KBM-7 (cell line): ENCODE measurements around the gene KMT2B.

Experiments
- DNase-seq: peaks from one replicate; pipeline ENCODE4 v3.0.0-alpha.2; 2015
- in situ Hi-C: fragments of 300-500 bp; cut with MboI; formaldehyde crosslinking; loops from 2 replicates; pipeline ENCODE4 v1.14.3; 2020; ENCODE audit warnings: low sequenced_read_pairs, low pct_unique_long_range_greater_than_20kb, mixed read lengths

Gene KMT2B

GRCh38 chr19:35710784-35711723, 6.7 kb upstream of the KMT2B start:
- no peak for DNase-seq
- in situ Hi-C loops, result no loop called here

- DNase-seq, result no peak
- in situ Hi-C loops, result no loop called here
Observed at GRCh38 chr19:35712567-35713505, 5.0 kb upstream of the KMT2B start.

GRCh38 chr19:35713506-35713850, 4.3 kb upstream of the KMT2B start:
- in situ Hi-C loops, result no loop called here

GRCh38 chr19:35713904-35714495, 3.8 kb upstream of the KMT2B start:
- in situ Hi-C loops, result no loop called here
- no peak for DNase-seq

More at GRCh38 chr19:35713506-35713850, 4.3 kb upstream of the KMT2B start:
- no peak for DNase-seq

- in situ Hi-C loops, result no loop called here
- no peak for DNase-seq
Observed at GRCh38 chr19:35714601-35715354, 3.0 kb upstream of the KMT2B start.

GRCh38 chr19:35715355-35715809, 2.4 kb upstream of the KMT2B start:
- in situ Hi-C loops, result no loop called here
- no peak for DNase-seq

- DNase-seq, result no peak
- in situ Hi-C loops, result no loop called here
Observed at GRCh38 chr19:35715981-35716800, 1.6 kb upstream of the KMT2B start.

- in situ Hi-C loops, result no loop called here
- peak; percentile 98 for DNase-seq
Observed at GRCh38 chr19:35716801-35717664, 770 bp upstream of the KMT2B start.

- in situ Hi-C loops, result no loop called here
- DNase-seq, result peak; percentile 22
Observed at GRCh38 chr19:35718345-35719041, 690 bp downstream of the KMT2B start.

GRCh38 chr19:35719402-35720162, 1.8 kb downstream of the KMT2B start:
- no peak for DNase-seq
- in situ Hi-C loops, result no loop called here

- in situ Hi-C loops, result no loop called here
- no peak for DNase-seq
Observed at GRCh38 chr19:35720163-35720524, 2.3 kb downstream of the KMT2B start.

GRCh38 chr19:35720648-35721047, 2.8 kb downstream of the KMT2B start:
- in situ Hi-C loops, result no loop called here
- DNase-seq, result no peak

- in situ Hi-C loops, result no loop called here
- DNase-seq, result no peak
Observed at GRCh38 chr19:35721374-35721773, 3.6 kb downstream of the KMT2B start.

- no peak for DNase-seq
- in situ Hi-C loops, result no loop called here
Observed at GRCh38 chr19:35722461-35722860, 4.7 kb downstream of the KMT2B start.

- DNase-seq, result no peak
- in situ Hi-C loops, result no loop called here
Observed at GRCh38 chr19:35722897-35723296, 5.1 kb downstream of the KMT2B start.

GRCh38 chr19:35723671-35724070, 5.9 kb downstream of the KMT2B start:
- DNase-seq, result no peak
- in situ Hi-C loops, result no loop called here
